BE2C (cell line): ENCODE results near the gene DSP.

Experiments
- DNase-seq: peaks from one replicate; pipeline ENCODE4 v3.0.0-alpha.2; 2020
- H3K27me3 ChIP-seq: fragments of 250-450 bp; sonication (Bioruptor Pico); 2 replicates; pipeline ENCODE4 v1.5.1; 2020; ENCODE audit warnings: mild to moderate bottlenecking
- H3K36me3 ChIP-seq: fragments of 250-450 bp; sonication (Bioruptor Pico); 2 replicates; pipeline ENCODE4 v1.5.1; 2020; ENCODE audit warnings: mild to moderate bottlenecking
- H3K4me1 ChIP-seq: fragments of 250-450 bp; sonication (Bioruptor Pico); 2 replicates; pipeline ENCODE4 v1.5.1; 2020
- H3K4me3 ChIP-seq: 2 replicates; pipeline ENCODE4 v1.5.1; 2011; ENCODE audit warnings: low read depth, low read length
- H3K9me3 ChIP-seq: fragments of 250-450 bp; sonication (Bioruptor Pico); 2 replicates; pipeline ENCODE4 v1.5.1; 2020
- TF ChIP-seq, protein P1 (sequence below): IDR thresholded peaks from 2 replicates; pipeline ENCODE4 v1.5.1; 2012; ENCODE audit warnings: mild to moderate bottlenecking, low read depth, low read length

Gene DSP

DNA sequence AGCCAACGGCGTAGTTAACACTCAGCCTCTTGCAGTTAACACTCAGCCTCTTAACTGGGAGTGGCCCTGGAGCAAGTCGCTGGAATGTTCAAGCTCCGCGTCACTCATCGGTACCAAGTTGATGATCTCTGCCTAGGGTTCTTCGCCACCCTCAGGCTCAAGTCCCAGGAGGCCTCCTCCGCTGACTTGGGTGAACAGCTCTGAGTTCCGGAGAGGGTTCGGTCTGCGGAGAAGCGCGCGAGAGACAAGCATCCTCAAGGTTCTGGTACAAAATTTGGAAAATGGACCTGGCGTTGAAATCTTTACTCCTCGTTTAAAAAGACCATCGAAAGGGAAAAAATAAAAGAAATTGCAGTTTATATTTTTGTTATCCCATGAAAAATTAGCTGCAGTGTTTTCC is 876 bp upstream of the DSP start:
- H3K4me3 ChIP-seq, result no peak overlapping the region

GRCh38 chr6:7542065-7542873 is 798 bp downstream of the DSP start:
- Histone ChIP-seq H3K4me3 (no peak overlapping the region), H3K9me3 (no peaks in the 10 kb centered on the region), H3K36me3 (no peaks in the 10 kb centered on the region), H3K4me1 (no peaks in the 10 kb centered on the region), H3K27me3 (peaks cover 100% of the 10 kb centered on the region)
- TF ChIP-seq, protein P1, sequence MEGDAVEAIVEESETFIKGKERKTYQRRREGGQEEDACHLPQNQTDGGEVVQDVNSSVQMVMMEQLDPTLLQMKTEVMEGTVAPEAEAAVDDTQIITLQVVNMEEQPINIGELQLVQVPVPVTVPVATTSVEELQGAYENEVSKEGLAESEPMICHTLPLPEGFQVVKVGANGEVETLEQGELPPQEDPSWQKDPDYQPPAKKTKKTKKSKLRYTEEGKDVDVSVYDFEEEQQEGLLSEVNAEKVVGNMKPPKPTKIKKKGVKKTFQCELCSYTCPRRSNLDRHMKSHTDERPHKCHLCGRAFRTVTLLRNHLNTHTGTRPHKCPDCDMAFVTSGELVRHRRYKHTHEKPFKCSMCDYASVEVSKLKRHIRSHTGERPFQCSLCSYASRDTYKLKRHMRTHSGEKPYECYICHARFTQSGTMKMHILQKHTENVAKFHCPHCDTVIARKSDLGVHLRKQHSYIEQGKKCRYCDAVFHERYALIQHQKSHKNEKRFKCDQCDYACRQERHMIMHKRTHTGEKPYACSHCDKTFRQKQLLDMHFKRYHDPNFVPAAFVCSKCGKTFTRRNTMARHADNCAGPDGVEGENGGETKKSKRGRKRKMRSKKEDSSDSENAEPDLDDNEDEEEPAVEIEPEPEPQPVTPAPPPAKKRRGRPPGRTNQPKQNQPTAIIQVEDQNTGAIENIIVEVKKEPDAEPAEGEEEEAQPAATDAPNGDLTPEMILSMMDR, result no peak
- no peak for DNase-seq

More for the DNA sequence above, 876 bp upstream of the DSP start:
- DNase-seq, result no peak
- Histone ChIP-seq H3K36me3 (no peaks in the 10 kb centered on the region), H3K4me1 (no peaks in the 10 kb centered on the region), H3K27me3 (peaks cover 100% of the 10 kb centered on the region), H3K9me3 (no peaks in the 10 kb centered on the region)
- TF ChIP-seq, protein P1, result no peak

- no peaks in the 10 kb centered on the region for H3K9me3 ChIP-seq
- no peaks in the 10 kb centered on the region for H3K36me3 ChIP-seq
- H3K27me3 ChIP-seq, result peaks cover 100% of the 10 kb centered on the region
- TF ChIP-seq, protein P1, result no peak
- no peaks in the 10 kb centered on the region for H3K4me1 ChIP-seq
- no peak overlapping the region for H3K4me3 ChIP-seq
- no peak for DNase-seq
Observed at GRCh38 chr6:7542874-7543624, 1.6 kb downstream of the DSP start.

- TF ChIP-seq, protein P1, result no peak
- no peak for DNase-seq
Observed at GRCh38 chr6:7543789-7544424, 2.4 kb downstream of the DSP start.

GRCh38 chr6:7544597-7544996 is 3.1 kb downstream of the DSP start:
- Histone ChIP-seq H3K27me3 (peaks cover 100% of the 10 kb centered on the region), H3K36me3 (no peaks in the 10 kb centered on the region), H3K4me1 (no peaks in the 10 kb centered on the region), H3K9me3 (no peaks in the 10 kb centered on the region), H3K4me3 (no peak overlapping the region)
- TF ChIP-seq, protein P1, result no peak
- DNase-seq, result no peak

More at GRCh38 chr6:7543789-7544424, 2.4 kb downstream of the DSP start:
- Histone ChIP-seq H3K27me3 (peaks cover 100% of the 10 kb centered on the region), H3K4me3 (no peak overlapping the region), H3K4me1 (no peaks in the 10 kb centered on the region), H3K36me3 (no peaks in the 10 kb centered on the region), H3K9me3 (no peaks in the 10 kb centered on the region)
